DMS153 (cell line): ENCODE measurements around the gene NBPF4.
"Not testable (repeated sequence)": the region's sequence is repeated elsewhere in the genome, so short reads cannot be mapped to it uniquely, and the experiment has no call there.

Source experiments
- DNase-seq: peaks from one replicate; lab custom pipeline; 2025; lab: John Stamatoyannopoulos, UW

NBPF4 gene

GRCh38 chr1:108209456-108210108 lies 34.3 kb downstream of the NBPF4 start:
- no peak for DNase-seq

GRCh38 chr1:108208724-108209446 lies 35.0 kb downstream of the NBPF4 start:
- no peak for DNase-seq

- not testable (repeated sequence) for DNase-seq
Observed at GRCh38 chr1:108203582-108203981, 40.3 kb downstream of the NBPF4 start.

- DNase-seq, result no peak
Observed at GRCh38 chr1:108201687-108202086, 42.2 kb downstream of the NBPF4 start.

GRCh38 chr1:108200687-108201051 lies 43.2 kb downstream of the NBPF4 start:
- DNase-seq, result peak; percentile 22

- DNase-seq, result peak; percentile 25
Observed at GRCh38 chr1:108199781-108200686, 43.8 kb downstream of the NBPF4 start, which contains the start of gene SLC25A24. SLC25A24 (minus strand) TSS chr1:108200343; CDS start chr1:108200138, 205 bp downstream.

- DNase-seq, result peak; percentile 1
Observed at GRCh38 chr1:108199201-108199691, 44.6 kb downstream of the NBPF4 start.

- no peak for DNase-seq
Observed at GRCh38 chr1:108194051-108194450, 49.8 kb downstream of the NBPF4 start.

GRCh38 chr1:108193333-108193732 lies 50.5 kb downstream of the NBPF4 start:
- no peak for DNase-seq

- no peak for DNase-seq
Observed at GRCh38 chr1:108192581-108192980, 51.3 kb downstream of the NBPF4 start.

GRCh38 chr1:108190686-108191416 lies 53.0 kb downstream of the NBPF4 start:
- peak; percentile 18 for DNase-seq

GRCh38 chr1:108190001-108190634 lies 53.8 kb downstream of the NBPF4 start:
- DNase-seq, result no peak

GRCh38 chr1:108188801-108189200 lies 55.1 kb downstream of the NBPF4 start:
- DNase-seq, result no peak

- DNase-seq, result no peak
Observed at GRCh38 chr1:108182959-108183700, 60.7 kb downstream of the NBPF4 start.

GRCh38 chr1:108179018-108179417 lies 64.9 kb downstream of the NBPF4 start:
- DNase-seq, result no peak
